Activated CD8-positive, alpha-beta memory T cell treated with anti-CD3 and anti-CD28 coated beads, Interleukin-2, amount 10 ng/mL, durations not matched to agents 7 days and 5 days (primary cell): ENCODE results near the gene ZNF518A. TPM values are rescaled to one million over a fixed set of nuclear protein-coding genes. Genes with fewer than 3 reads are reported as not detected.

ENCODE experiments used
- total RNA-seq, 2 experiments: library from RNA; stranded (reverse); gene quantifications; one replicate each; pipeline ENCODE4 v1.2.3, GENCODE V29; 2021

The ZNF518A gene
- total RNA-seq, 2 experiments from 2014 or later: 17.3 to 19.2 TPM

Other genes starting within 250 kb of the ZNF518A start
- 1 to 10 TPM; 3.0 to 4.2 TPM for gene CC2D2B, start 222.3 kb upstream of the ZNF518A start, total RNA-seq
- 1 to 10 TPM; 4.8 to 7.6 TPM for gene CCNJ, start 86.7 kb upstream of the ZNF518A start, total RNA-seq
- not detected for gene BLNK, start 141.3 kb downstream of the ZNF518A start, total RNA-seq
- not detected for gene DNTT, start 174.1 kb downstream of the ZNF518A start, total RNA-seq
- not detected for gene OPALIN, start 228.7 kb downstream of the ZNF518A start, total RNA-seq